Adrenal gland (tissue), 5 donors: ENCODE data around the gene TMEM132D.

ENCODE experiments used
- POLR2A ChIP-seq, 2 donors: fragments of 450-650 bp; IDR thresholded peaks; one replicate each; pipeline ENCODE4 v1.6.1; 2017; ENCODE audit warnings: antibody characterized with exemption in 2 of 2, mild to moderate bottlenecking in 2 of 2, moderate library complexity in 1 of 2
- TF ChIP-seq, protein P1 (sequence below), 6 experiments: fragments of 450-650 bp in 4 of 6; fragments of 200-600 bp in 2 of 6; sonication (generic) in 1 of 6; IDR thresholded peaks; 1 replicate in 5 of 6; 2 replicates in 1 of 6; pipeline versions ENCODE4 v1.5.1 to v1.8.0; 2016 to 2021; ENCODE audit warnings: antibody characterized with exemption in 6 of 6, mild to moderate bottlenecking in 2 of 6, moderate library complexity in 1 of 6
- donor health status: DM: no; HTN: no; CAD: no.

DNA sequence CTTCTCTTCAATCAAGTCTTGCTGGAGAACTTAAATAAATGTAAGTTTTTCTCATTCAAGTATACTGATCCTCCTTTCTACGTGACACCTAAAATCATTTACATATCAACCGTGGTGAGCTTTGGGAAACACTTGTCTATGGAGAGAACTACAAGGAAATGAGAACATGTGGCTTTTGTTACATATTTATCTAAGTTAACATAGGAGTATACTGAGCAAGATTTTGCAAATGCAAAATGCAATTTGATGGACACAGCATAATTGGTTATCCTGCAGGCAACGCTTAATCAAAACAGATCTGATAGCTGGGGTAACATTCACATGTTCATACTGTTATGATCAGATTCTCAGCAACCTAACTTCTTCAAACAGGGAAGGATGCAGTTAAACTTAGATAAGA lies 376.3 kb downstream of the TMEM132D start:
- no peak for TF ChIP-seq POLR2A (IDR thresholded peaks at IDR 0.05)
- TF ChIP-seq, protein P1, sequence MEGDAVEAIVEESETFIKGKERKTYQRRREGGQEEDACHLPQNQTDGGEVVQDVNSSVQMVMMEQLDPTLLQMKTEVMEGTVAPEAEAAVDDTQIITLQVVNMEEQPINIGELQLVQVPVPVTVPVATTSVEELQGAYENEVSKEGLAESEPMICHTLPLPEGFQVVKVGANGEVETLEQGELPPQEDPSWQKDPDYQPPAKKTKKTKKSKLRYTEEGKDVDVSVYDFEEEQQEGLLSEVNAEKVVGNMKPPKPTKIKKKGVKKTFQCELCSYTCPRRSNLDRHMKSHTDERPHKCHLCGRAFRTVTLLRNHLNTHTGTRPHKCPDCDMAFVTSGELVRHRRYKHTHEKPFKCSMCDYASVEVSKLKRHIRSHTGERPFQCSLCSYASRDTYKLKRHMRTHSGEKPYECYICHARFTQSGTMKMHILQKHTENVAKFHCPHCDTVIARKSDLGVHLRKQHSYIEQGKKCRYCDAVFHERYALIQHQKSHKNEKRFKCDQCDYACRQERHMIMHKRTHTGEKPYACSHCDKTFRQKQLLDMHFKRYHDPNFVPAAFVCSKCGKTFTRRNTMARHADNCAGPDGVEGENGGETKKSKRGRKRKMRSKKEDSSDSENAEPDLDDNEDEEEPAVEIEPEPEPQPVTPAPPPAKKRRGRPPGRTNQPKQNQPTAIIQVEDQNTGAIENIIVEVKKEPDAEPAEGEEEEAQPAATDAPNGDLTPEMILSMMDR (IDR thresholded peaks at IDR 0.05): no peak
